K562 (cell line): ENCODE data around the gene ZNF213. TPM values are rescaled to one million over a fixed set of nuclear protein-coding genes. Genes with fewer than 3 reads are reported as not detected.

Source experiments
- BRCA1 ChIP-seq, 2 experiments: fragments of 450-650 bp in 1 of 2; sonication (generic) in 1 of 2; formaldehyde crosslinking in 1 of 2; IDR thresholded peaks; 2 replicates each; pipeline versions ENCODE4 v1.5.0 to v1.6.1; 2017 to 2020; ENCODE audit warnings: mild to moderate bottlenecking in 1 of 2, missing genetic modification reagents in 1 of 2
- CREBBP ChIP-seq: IDR thresholded peaks from one replicate; pipeline ENCODE4 v1.6.1; 2012; ENCODE audit warnings: low read depth, mild to moderate bottlenecking, control low read depth, inconsistent platforms, low read length
- CTBP1 ChIP-seq: fragments of 450-650 bp; IDR thresholded peaks from 2 replicates; pipeline ENCODE4 v1.6.1; 2016; ENCODE audit warnings: borderline replicate concordance
- CXXC5 ChIP-seq: fragments of 250-450 bp; sonication (Bioruptor Pico); IDR thresholded peaks from 2 replicates; pipeline ENCODE4 v1.8.0; 2022; ENCODE audit warnings: inconsistent platforms, mild to moderate bottlenecking, moderate library complexity
- DNMT1 ChIP-seq: fragments of 450-650 bp; IDR thresholded peaks from 2 replicates; pipeline ENCODE4 v1.6.1; 2016; ENCODE audit warnings: antibody characterized with exemption, mild to moderate bottlenecking
- ETV5 ChIP-seq: sonication (generic); formaldehyde crosslinking; IDR thresholded peaks from 2 replicates; pipeline ENCODE4 v1.4.0; 2020; ENCODE audit warnings: low read depth, mild to moderate bottlenecking, missing genetic modification reagents
- GABPB1 ChIP-seq: sonication (generic); formaldehyde crosslinking; IDR thresholded peaks from 2 replicates; pipeline ENCODE4 v1.8.0; 2022; ENCODE audit warnings: mild to moderate bottlenecking, missing genetic modification reagents
- KLF1 ChIP-seq: fragments of 450-650 bp; IDR thresholded peaks from 2 replicates; pipeline ENCODE4 v1.6.1; 2016; ENCODE audit warnings: missing genetic modification characterization, missing compliant biosample characterization
- MCM7 ChIP-seq, 2 experiments: fragments of 450-650 bp; IDR thresholded peaks; 2 replicates each; pipeline ENCODE4 v1.6.1; 2016 to 2018
- MTF1 ChIP-seq: fragments of 250-450 bp; sonication (Bioruptor Pico); IDR thresholded peaks from 2 replicates; pipeline ENCODE4 v1.9.0; 2021; ENCODE audit warnings: moderate library complexity, mild to moderate bottlenecking, inconsistent platforms, borderline replicate concordance
- PCBP2 ChIP-seq: fragments of 200-400 bp; formaldehyde crosslinking; IDR thresholded peaks from 2 replicates; pipeline ENCODE4 v1.6.1; 2018; ENCODE audit warnings: low read length, low read depth, mild to moderate bottlenecking, moderate library complexity; ENCODE audit not compliant: poor library complexity, severe bottlenecking
- SAFB ChIP-seq: fragments of 200-400 bp; formaldehyde crosslinking; IDR thresholded peaks from 2 replicates; pipeline ENCODE4 v1.6.1; 2017; ENCODE audit warnings: low read depth, low read length, borderline replicate concordance
- SIN3A ChIP-seq, 2 experiments: fragments of 150-350 bp in 1 of 2; IDR thresholded peaks; 2 replicates each; pipeline ENCODE4 v1.6.1; 2011 to 2016; ENCODE audit warnings: borderline replicate concordance in 2 of 2, low read depth in 2 of 2, low read length in 2 of 2, mild to moderate bottlenecking in 2 of 2, moderate library complexity in 2 of 2; ENCODE audit not compliant: control insufficient read depth in 1 of 2
- YY1 ChIP-seq, 3 experiments: IDR thresholded peaks; 2 replicates each; pipeline ENCODE4 v1.6.1; 2011; ENCODE audit warnings: low read length in 2 of 3, mild to moderate bottlenecking in 2 of 3, moderate library complexity in 2 of 3, borderline replicate concordance in 1 of 3, control low read depth in 1 of 3, low read depth in 1 of 3; ENCODE audit not compliant: insufficient read depth in 3 of 3, insufficient replicate concordance in 2 of 3, control insufficient read depth in 1 of 3, insufficient read length in 1 of 3; ENCODE audit errors: extremely low read depth in 1 of 3
- ZBTB1 ChIP-seq: sonication (generic); formaldehyde crosslinking; IDR thresholded peaks from 2 replicates; pipeline ENCODE4 v1.8.1; 2023; ENCODE audit warnings: missing genetic modification reagents, low read depth, mild to moderate bottlenecking, borderline replicate concordance
- polyA plus RNA-seq, 8 experiments: library from polyadenylated mRNA; depleted of rRNA in 4 of 8; stranded (reverse) in 5 of 8; unstranded in 3 of 8; fragments of >200 nt; fragmentation: Nextera tagmentation in 2 of 8; fragmentation: Illumina TruSeq in 1 of 8; extraction: Ambion mirVana in 2 of 8; extraction: Trizol in 1 of 8; gene quantifications; 2 replicates each; pipeline versions ENCODE4 v1.2.1 to v1.2.3, GENCODE V29; 2011 to 2014; ENCODE audit warnings: inconsistent platforms in 1 of 8, missing spikeins in 1 of 8
- total RNA-seq, 7 experiments: library from RNA; depleted of rRNA in 6 of 7; stranded (reverse); fragments of >200 nt in 6 of 7; fragmentation: Illumina TruSeq in 2 of 7; extraction: Trizol in 2 of 7; gene quantifications; 2 replicates each; pipeline versions ENCODE4 v1.2.1 to v1.2.3, GENCODE V29; 2011 to 2021; ENCODE audit warnings: low replicate concordance in 1 of 7
- TF ChIP-seq, protein P1 (sequence below), 2 experiments: IDR thresholded peaks in 1 of 2; conservative IDR thresholded peaks in 1 of 2; 2 replicates each; pipeline ENCODE4 v1.6.1; 2016; ENCODE audit warnings: low read depth in 2 of 2, mild to moderate bottlenecking in 1 of 2, missing compliant biosample characterization in 1 of 2, missing genetic modification characterization in 1 of 2, moderate library complexity in 1 of 2
- TF ChIP-seq, protein P2 (sequence below): fragments of 450-650 bp; formaldehyde crosslinking; IDR thresholded peaks from 2 replicates; pipeline ENCODE4 v1.4.0; 2020; ENCODE audit warnings: mild to moderate bottlenecking, moderate library complexity
- TF ChIP-seq, protein P3 (sequence below): conservative IDR thresholded peaks from 2 replicates; pipeline ENCODE4 v1.6.1; 2011; ENCODE audit warnings: low read depth, mild to moderate bottlenecking, low read length; ENCODE audit not compliant: control insufficient read depth

Gene ZNF213
- total and polyA plus RNA-seq, 9 of the 15 experiments (the other 6 are each of a cell fraction or from before 2014, with no cell fraction given), result 0.49 to 10.0 (median 1.8) TPM

DNA sequence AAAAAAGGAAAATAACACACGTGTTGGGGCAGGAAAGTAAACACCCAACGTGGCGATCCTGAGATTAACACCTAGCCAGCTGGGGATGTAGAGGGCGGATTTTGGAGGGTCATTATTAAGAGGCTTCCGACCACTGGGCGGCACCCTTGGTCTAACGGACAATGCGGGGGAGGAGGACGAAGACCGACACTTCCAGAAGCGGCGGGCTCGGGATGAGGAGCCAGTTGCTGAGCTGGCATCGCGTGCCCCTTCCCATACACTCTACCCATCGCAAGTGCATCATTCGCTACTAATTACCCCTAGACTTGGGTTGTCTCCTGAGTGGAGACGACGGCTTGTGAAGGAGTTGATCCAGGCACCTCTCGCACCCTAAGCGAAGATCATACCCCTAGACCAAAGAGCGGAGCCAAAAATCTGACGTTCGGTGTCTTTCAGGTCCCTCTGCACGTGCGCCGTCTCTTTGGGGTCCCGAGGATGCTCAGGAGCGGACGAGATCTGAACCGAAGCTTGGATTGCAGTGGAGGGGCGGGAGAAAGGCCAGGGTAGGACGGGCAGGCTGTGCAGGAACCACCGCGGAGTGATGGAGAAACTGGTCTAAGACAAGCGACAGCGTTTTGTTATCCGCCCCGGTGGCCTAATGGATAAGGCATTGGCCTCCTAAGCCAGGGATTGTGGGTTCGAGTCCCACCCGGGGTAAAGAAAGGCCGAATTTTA is 17.6 kb downstream of the ZNF213 start (continued):
- TF ChIP-seq, protein P1, sequence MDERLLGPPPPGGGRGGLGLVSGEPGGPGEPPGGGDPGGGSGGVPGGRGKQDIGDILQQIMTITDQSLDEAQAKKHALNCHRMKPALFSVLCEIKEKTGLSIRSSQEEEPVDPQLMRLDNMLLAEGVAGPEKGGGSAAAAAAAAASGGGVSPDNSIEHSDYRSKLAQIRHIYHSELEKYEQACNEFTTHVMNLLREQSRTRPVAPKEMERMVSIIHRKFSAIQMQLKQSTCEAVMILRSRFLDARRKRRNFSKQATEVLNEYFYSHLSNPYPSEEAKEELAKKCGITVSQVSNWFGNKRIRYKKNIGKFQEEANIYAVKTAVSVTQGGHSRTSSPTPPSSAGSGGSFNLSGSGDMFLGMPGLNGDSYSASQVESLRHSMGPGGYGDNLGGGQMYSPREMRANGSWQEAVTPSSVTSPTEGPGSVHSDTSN (CRISPR knock-in tag; IDR thresholded peaks at IDR 0.05; ENCODE audit: low read depth), result no peak
- TF ChIP-seq, protein P1 (tag; conservative IDR thresholded peaks at IDR 0.05; ENCODE audit: low read depth), result 0 out of 2 replicates have a peak, but pooled peaks have one; percentile 8
- TF ChIP-seq, protein P2, sequence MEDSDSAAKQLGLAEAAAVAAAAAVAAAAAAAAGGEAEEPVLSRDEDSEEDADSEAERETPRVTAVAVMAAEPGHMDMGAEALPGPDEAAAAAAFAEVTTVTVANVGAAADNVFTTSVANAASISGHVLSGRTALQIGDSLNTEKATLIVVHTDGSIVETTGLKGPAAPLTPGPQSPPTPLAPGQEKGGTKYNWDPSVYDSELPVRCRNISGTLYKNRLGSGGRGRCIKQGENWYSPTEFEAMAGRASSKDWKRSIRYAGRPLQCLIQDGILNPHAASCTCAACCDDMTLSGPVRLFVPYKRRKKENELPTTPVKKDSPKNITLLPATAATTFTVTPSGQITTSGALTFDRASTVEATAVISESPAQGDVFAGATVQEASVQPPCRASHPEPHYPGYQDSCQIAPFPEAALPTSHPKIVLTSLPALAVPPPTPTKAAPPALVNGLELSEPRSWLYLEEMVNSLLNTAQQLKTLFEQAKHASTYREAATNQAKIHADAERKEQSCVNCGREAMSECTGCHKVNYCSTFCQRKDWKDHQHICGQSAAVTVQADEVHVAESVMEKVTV, result peak; percentile 66
- TF ChIP-seq MTF1 (CRISPR knock-in tag) (no peak), CXXC5 (CRISPR knock-in tag) (peak; percentile 67), SAFB (no peak), ETV5 (CRISPR knock-in tag) (peak; percentile 14; the same call in 1 of the 2 replicates), MCM7 (IDR thresholded peaks at IDR 0.05) (no peak), GABPB1 (peak; percentile 83), PCBP2 (no peak), DNMT1 (no peak), ZBTB1 (CRISPR knock-in tag) (peak; percentile 14; the same call in 1 of the 2 replicates), BRCA1 (IDR thresholded peaks at IDR 0.05) (no peak), BRCA1 (CRISPR knock-in tag; IDR thresholded peaks at IDR 0.05) (peak; percentile 19; the same call in 1 of the 2 replicates), KLF1 (tag) (no peak), CREBBP (no peak), YY1 (IDR thresholded peaks at IDR 0.05; ENCODE audit: borderline replicate concordance in 1 of 3, control insufficient read depth in 1 of 3, extremely low read depth in 1 of 3, insufficient read depth in 3 of 3, insufficient read length in 1 of 3, insufficient replicate concordance in 2 of 3, low read depth in 1 of 3, low read length in 2 of 3) (peak in 2 of 3 experiments; percentile 16 to 51), CTBP1 (peak; percentile 98), SIN3A (IDR thresholded peaks at IDR 0.05; ENCODE audit: borderline replicate concordance in 2 of 2, control insufficient read depth in 1 of 2, low read depth in 2 of 2, low read length in 2 of 2) (peak in 1 of 2 experiments; percentile 73; a peak in 2 of 4 replicates)
- TF ChIP-seq, protein P3, sequence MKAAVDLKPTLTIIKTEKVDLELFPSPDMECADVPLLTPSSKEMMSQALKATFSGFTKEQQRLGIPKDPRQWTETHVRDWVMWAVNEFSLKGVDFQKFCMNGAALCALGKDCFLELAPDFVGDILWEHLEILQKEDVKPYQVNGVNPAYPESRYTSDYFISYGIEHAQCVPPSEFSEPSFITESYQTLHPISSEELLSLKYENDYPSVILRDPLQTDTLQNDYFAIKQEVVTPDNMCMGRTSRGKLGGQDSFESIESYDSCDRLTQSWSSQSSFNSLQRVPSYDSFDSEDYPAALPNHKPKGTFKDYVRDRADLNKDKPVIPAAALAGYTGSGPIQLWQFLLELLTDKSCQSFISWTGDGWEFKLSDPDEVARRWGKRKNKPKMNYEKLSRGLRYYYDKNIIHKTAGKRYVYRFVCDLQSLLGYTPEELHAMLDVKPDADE, result peak; percentile 86; the same call in 1 of the 2 replicates
